HG03066 (cell line): ENCODE measurements around the gene BPGM.

Source experiments
- ATAC-seq: cut with Tn5 transposase; IDR thresholded peaks from one replicate; pipeline ENCODE4 v1.9.1; 2021; ENCODE audit warnings: low read depth; ENCODE audit not compliant: unreplicated experiment

The BPGM gene

GRCh38 chr7:134694767-134695166, 48.1 kb downstream of the BPGM start:
- ATAC-seq = no peak

- ATAC-seq = no peak
These were observed 48.7 kb downstream of the BPGM start for GRCh38 chr7:134695321-134695860.

- no peak for ATAC-seq
These were observed 49.6 kb downstream of the BPGM start for GRCh38 chr7:134696261-134696660.

GRCh38 chr7:134697205-134697886, 50.7 kb downstream of the BPGM start:
- no peak for ATAC-seq

- no peak for ATAC-seq
These were observed 51.8 kb downstream of the BPGM start for GRCh38 chr7:134698481-134698880.

GRCh38 chr7:134699021-134699818, 52.6 kb downstream of the BPGM start:
- ATAC-seq = no peak

- ATAC-seq = no peak
These were observed 53.2 kb downstream of the BPGM start for GRCh38 chr7:134699899-134700298.

GRCh38 chr7:134701272-134701671, 54.6 kb downstream of the BPGM start:
- ATAC-seq = no peak

GRCh38 chr7:134702366-134703240, 56.0 kb downstream of the BPGM start:
- ATAC-seq = no peak

GRCh38 chr7:134703241-134703594, 56.6 kb downstream of the BPGM start:
- ATAC-seq = no peak

- no peak for ATAC-seq
These were observed 57.1 kb downstream of the BPGM start for GRCh38 chr7:134703782-134704181.

- ATAC-seq = no peak
These were observed 58.2 kb downstream of the BPGM start for GRCh38 chr7:134704827-134705226.

GRCh38 chr7:134705716-134706115, 59.1 kb downstream of the BPGM start:
- no peak for ATAC-seq

- no peak for ATAC-seq
These were observed 59.8 kb downstream of the BPGM start for GRCh38 chr7:134706468-134706867.

- no peak for ATAC-seq
These were observed 61.2 kb downstream of the BPGM start for GRCh38 chr7:134707663-134708378.

GRCh38 chr7:134708692-134709091, 62.0 kb downstream of the BPGM start:
- no peak for ATAC-seq

- no peak for ATAC-seq
These were observed 62.5 kb downstream of the BPGM start for GRCh38 chr7:134709197-134709596.

- no peak for ATAC-seq
These were observed 63.8 kb downstream of the BPGM start for GRCh38 chr7:134710511-134710853.

- no peak for ATAC-seq
These were observed 64.4 kb downstream of the BPGM start for GRCh38 chr7:134710854-134711624.

GRCh38 chr7:134712196-134712595, 65.5 kb downstream of the BPGM start:
- ATAC-seq = no peak
